Measurements from ENCODE around the gene SUGCT.

SUGCT gene

DNA sequence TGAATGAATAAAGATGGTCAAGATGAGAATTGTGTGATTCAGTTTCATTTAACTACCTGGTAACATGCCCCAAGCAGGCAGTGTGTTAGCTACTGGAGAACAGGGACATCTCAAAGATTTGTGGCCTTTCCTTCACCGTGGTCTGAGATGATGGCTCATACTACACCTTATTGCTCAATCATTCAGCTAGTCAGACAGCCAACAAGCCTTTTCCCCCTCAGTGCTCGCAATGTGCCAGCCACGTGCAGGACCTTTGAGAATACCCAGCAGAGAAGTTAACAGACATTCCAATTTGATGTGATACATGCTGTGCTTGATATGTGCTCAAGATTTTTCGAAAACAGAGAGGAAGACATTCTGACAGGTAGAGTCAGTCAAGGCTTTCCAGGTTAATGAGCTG lies 562.8 kb downstream of the SUGCT start:
- TF ChIP-seq, protein P1, sequence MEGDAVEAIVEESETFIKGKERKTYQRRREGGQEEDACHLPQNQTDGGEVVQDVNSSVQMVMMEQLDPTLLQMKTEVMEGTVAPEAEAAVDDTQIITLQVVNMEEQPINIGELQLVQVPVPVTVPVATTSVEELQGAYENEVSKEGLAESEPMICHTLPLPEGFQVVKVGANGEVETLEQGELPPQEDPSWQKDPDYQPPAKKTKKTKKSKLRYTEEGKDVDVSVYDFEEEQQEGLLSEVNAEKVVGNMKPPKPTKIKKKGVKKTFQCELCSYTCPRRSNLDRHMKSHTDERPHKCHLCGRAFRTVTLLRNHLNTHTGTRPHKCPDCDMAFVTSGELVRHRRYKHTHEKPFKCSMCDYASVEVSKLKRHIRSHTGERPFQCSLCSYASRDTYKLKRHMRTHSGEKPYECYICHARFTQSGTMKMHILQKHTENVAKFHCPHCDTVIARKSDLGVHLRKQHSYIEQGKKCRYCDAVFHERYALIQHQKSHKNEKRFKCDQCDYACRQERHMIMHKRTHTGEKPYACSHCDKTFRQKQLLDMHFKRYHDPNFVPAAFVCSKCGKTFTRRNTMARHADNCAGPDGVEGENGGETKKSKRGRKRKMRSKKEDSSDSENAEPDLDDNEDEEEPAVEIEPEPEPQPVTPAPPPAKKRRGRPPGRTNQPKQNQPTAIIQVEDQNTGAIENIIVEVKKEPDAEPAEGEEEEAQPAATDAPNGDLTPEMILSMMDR (conservative IDR thresholded peaks at IDR 0.05) = no peak
- no peak overlapping the region for H3K27ac ChIP-seq

DNA sequence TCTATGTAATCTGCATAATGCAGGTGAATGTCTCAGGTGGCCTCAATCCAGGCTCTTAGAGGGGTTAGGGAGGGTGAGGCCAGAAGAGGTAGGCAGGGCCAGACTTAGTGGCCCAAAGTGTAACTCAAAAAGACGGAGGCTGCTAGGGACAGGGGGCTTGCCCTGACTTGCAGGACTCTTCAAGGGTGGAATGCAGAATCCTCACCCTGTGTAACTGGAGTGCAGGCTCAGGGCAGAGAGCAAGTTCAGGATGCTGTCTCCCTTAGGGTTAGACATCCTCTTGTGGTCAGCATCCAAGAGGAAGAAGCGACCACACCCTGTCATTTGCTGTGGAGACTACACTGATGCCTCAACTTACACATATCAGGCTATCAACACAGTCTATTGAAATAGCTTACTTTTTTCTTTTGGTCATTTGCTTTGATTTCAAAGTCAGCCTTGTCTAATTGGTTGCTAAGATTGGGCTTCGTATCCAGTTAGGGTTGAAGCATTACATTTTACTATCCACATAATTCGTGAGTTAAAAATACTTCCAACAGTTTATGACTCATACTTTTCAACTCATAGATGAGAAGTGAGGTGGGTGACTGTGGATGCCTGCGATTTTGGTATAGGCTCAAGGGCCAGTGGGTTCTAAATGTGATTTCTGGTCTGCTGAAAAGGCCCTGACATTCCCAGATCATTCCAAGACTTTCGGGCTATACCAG lies 563.6 kb downstream of the SUGCT start:
- TF ChIP-seq, protein P1 (conservative IDR thresholded peaks at IDR 0.05) = no peak
- no peak overlapping the region for H3K27ac ChIP-seq

DNA sequence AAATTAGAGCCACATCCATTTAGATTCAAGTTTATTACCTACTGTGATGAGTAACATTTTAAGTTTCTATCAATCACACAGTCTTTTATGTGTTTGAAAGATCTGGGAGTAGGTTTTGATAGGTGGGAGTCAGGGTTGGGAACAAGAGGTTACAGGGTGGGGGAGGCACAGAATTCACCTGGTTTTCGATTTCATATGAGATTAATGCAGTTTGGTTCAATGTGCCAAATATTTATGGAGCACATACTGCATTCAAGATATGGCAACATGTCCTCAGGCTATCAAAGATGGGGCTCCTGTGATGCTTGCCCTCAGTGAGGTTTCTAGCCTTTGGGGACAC lies 564.1 kb downstream of the SUGCT start:
- H3K27ac ChIP-seq = no peak overlapping the region
- TF ChIP-seq, protein P1 (conservative IDR thresholded peaks at IDR 0.05) = no peak

DNA sequence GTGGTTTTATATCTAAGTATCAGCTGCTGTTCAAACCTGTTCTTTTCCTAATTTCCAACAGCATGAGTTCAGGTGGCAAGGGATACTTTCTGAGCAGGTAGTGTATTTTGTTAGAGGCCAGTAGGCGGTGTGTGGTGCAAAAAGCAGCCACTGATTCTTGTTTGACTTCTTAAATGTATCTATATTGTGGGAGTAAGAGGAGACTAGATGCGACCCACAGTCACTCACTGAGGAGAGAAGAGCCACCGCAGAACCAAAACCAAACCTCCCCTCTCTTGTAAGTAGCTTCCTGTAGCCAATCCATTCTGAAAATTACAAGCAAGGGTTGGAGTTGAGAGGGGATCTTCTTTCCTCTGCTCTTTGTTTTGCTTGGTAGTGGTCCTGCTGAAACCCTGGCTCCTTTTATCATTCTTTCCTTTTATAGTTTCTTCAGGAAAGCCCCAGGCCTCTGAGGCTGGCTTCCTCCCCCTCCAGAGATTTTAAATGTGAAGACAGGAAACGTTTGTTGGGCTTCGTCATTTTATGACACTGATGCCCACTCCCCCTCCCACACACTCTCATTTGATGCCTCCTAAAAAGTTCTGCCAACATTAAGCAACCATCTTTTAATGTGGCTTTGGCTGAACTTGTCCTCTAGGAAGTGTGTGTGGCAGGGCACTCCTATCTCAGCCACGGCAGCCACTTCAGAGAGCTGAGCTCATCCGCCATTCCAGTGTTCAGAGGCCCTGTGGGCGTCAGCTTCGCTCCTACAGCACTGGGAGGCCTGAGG lies 566.0 kb downstream of the SUGCT start:
- H3K27ac ChIP-seq = no peak overlapping the region
- TF ChIP-seq, protein P1 (conservative IDR thresholded peaks at IDR 0.05) = peak; percentile 44

DNA sequence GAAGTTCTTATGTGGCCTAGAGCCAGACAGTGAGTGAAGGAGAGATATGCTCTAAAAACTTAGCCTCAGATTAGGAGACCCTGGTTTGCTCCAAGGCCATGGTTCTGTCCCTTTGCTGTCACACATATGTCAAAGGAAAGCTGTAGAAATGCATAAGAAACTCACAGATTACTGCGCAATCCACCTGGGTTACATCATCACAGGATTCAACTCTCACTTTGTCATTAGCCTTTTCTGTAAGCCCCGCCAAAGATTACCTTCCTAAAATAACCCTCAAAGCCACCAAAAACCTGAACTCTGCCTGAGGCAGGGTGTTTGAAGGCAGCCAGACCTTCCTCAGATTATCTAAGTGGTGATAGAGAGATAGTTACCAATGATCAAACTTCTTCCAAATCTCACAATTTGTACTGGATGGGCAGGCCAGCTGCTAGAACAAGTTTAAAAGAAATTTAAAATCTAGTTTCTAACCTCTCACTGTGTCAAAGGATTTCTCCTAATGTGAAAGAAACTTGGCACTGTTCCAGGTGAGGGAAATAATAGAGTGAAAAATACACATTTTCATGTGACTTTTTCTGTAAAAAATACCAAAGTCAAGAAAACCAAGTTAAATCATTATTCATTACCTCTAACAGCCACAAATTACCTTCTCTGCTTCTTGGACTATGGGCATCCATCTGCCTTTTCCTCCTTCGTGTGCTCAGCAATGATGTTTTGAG lies 567.2 kb downstream of the SUGCT start:
- H3K27ac ChIP-seq = no peak overlapping the region
- TF ChIP-seq, protein P1 (conservative IDR thresholded peaks at IDR 0.05) = no peak

DNA sequence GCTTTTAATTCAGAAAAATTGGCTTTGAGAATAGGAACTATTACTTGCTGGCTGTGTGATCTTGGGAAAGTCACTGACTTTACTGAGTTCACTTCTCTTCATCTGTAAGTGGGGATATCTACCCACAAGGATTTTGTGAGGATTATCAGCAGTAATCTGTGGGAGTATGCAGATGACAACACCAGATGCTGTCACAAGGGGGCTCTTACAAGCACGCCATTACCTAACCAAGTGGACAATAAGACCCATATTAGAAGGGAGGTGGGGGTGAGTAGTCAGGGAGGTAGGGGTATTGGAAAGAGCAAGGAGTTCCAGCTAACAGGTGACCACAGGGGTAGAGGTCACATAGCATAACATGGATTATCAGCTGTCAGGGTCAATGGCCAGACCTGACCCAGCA lies 569.4 kb downstream of the SUGCT start:
- TF ChIP-seq, protein P1 (conservative IDR thresholded peaks at IDR 0.05) = no peak
- H3K27ac ChIP-seq = no peak overlapping the region

DNA sequence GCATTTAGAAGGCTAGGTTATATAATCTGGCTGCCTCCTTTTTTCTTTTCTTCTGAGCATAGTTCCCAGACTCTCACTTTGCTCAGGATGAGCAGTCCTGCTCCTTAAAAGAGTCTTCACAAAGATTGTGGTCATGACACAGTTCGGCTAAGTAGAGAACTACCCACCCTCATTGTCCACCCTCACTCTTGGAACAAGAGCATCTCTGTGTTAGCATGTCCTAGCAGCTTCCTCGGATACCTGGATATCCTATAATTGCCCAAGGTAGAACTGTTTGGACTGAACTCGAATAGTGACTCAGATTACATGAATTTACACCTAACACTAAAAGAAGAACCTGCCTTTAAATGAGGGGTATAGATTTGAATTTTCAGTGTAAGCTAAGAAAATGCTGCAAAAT lies 572.0 kb downstream of the SUGCT start:
- TF ChIP-seq, protein P1 (conservative IDR thresholded peaks at IDR 0.05) = no peak
- H3K27ac ChIP-seq = no peak overlapping the region
